NOMO-1 treated with dmso at 0.1 percent for 144 hours (cell line): ENCODE results near the gene RASSF10.

ENCODE experiments used
- DNase-seq: peaks from one replicate; lab custom pipeline; 2025; ENCODE audit not compliant: unreplicated experiment; lab: John Stamatoyannopoulos, UW

The RASSF10 gene

GRCh38 chr11:13008625-13009475, at the start of gene RASSF10:
RASSF10 (plus strand) TSS chr11:13009316; CDS start chr11:13009577, 261 bp downstream.
- no peak for DNase-seq

- no peak for DNase-seq
Observed at GRCh38 chr11:12961615-12962014, 47.5 kb upstream of the RASSF10 start.

- DNase-seq, result no peak
Observed at GRCh38 chr11:12962306-12962705, 46.8 kb upstream of the RASSF10 start.

DNA sequence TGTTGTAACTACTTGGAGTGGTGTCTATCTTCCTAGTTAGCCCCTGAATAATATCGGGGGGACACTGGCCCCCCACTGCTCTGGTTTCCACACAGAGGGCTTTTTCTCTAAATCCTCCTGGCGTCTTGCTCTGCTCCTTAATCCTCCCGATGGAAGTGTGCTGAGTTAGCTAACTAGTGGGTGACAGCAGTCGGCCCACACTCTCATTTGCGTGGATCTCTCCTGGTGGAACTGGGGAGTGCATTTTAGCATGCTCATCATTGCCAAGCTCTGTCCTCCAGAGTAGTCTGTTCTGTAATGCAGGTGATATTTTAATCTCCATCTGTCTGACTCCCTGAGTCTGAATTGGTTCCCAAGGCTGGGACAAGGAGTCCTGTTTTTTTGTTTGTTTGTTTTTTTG, 46.1 kb upstream of the RASSF10 start:
- no peak for DNase-seq

- DNase-seq, result no peak
Observed at GRCh38 chr11:12963792-12964536, 45.2 kb upstream of the RASSF10 start.

DNA sequence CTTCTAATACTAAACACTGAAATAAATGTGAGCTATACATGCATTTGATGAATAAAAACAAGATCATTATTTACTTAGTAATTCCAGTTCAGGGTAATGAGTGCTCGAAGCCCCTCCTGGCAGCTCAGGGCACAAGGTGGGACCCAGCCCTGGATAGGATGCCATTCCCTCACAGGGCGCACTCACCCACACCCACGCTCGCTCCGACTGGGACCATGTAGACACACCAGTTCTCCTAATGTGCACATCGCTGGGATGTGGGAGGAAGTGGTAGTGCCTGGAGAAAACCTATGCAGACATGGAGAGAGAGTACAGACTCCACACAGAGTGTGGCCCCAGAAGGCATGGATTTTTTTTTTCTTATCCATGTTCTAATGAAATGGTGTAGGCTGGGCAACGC, 44.5 kb upstream of the RASSF10 start:
- no peak for DNase-seq

DNA sequence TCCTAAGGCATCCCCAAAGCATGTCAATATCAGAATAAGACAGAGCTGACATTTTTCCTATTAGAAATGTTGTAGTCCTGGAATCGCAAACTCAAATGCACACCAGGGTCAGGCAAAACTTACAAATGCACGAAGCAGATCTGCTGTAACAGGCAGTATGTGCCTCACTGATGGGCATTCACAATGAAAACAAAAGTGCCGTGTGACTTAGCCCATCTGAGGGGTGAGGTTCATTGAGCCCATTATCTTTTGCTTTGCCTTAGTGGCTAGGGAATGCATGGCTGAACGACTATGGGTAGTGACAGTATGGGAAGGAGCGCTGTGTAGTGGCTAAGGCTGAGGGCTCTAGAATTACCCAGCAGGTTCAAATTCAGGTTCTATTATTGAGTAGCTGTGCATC, 43.1 kb upstream of the RASSF10 start:
- no peak for DNase-seq

- no peak for DNase-seq
Observed at GRCh38 chr11:12968101-12968500, 41.0 kb upstream of the RASSF10 start.

- DNase-seq, result no peak
Observed at GRCh38 chr11:12968826-12969225, 40.3 kb upstream of the RASSF10 start.

- DNase-seq, result no peak
Observed at GRCh38 chr11:12971955-12972354, 37.2 kb upstream of the RASSF10 start.

DNA sequence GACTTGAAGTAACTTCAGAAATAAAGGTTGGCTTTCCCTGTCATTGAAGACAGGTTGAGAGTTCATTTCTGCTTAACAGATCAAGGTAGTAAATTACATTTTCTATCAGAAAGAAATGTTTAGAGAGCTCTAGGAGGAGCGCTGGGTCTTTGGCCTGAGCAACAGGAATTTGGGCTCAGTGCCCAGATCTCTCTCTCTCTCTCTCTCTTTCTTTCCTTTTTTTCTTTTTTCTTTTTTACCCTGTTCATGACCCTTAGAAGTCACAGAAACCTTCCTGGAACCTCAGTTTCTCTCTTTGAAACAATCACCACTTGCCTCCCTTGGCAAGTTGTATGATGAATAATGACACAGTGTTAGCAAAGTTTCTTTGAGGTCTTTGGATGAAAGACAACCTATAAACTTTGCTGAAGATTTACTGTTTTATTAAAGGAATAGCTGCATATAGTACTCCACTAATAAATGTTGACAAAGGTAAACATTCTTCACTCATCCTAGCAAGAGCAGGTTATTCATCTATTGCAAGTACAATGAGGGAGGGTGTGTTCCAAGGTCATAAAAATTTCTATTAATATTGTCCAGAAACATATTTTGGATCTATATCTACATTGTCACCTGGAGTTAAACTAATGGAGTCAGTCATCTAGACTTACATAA, 35.5 kb upstream of the RASSF10 start:
- DNase-seq, result no peak

- DNase-seq, result peak; percentile 56
Observed at GRCh38 chr11:12975195-12975594, 33.9 kb upstream of the RASSF10 start.

GRCh38 chr11:12979928-12980689, 29.0 kb upstream of the RASSF10 start:
- peak; percentile 40 for DNase-seq

GRCh38 chr11:12981676-12982522, 27.2 kb upstream of the RASSF10 start:
- no peak for DNase-seq

GRCh38 chr11:12983336-12983735, 25.8 kb upstream of the RASSF10 start:
- DNase-seq, result no peak

GRCh38 chr11:12986194-12986898, 22.8 kb upstream of the RASSF10 start:
- DNase-seq, result no peak

DNA sequence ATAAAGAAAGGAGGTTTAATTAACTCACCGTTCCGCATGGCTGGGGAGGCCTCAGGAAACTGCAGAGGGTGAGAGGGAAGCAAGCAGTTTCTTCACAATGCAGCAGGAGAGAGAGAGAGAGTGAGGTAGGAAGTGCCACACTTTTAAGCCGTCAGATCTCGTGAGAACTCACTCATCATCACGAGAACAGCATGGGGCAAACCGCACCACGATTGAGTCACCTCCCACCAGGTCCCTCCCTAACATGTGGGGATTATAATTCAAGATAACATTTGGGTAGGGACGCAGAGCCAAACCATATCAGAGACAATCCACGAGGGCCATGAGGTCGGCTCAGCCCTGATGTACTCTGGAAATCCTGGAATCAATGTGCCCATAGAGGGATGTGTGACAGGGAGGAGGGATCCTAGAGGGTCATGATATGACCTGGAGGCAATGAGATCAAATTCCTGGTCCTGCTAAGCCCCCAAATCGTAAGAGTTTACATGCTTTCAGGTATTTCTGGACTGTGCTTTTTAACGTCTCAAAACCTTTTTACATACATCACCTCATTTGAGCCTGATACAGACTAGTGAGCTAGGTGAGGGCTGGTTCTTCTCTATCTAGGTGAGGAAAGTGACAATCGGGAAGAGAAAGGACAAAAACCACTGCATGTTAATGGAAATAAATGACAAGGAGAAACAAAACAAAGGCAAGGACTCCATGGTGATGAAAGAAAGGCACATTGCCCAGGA, 19.5 kb upstream of the RASSF10 start:
- DNase-seq, result peak; percentile 20

GRCh38 chr11:12990162-12990480, 19.0 kb upstream of the RASSF10 start:
- no peak for DNase-seq

GRCh38 chr11:12991426-12991825, 17.7 kb upstream of the RASSF10 start:
- no peak for DNase-seq
